ENCODE results near the gene SUPT5H.
"Not testable (repeated sequence)": the region's sequence is repeated elsewhere in the genome, so short reads cannot be mapped to it uniquely, and the experiment has no call there.

SUPT5H gene

DNA sequence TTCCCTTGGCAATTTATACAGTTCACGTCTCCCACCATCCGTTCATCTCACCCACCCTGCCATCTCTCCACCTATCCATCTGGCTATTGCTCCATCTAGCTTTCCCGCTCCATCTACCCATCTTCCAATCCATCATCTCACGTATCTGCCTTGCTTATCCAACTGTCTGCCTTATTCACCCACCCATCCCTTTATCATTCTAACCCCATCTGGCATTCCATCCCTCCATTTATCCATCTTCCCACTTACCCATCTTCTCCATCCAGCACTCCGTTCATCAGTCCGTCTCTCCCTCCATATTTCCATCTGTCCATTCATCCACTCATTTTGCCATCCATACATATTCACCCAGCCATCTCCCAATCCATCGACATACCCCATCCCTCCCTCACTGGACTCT, 19.6 kb upstream of the SUPT5H start:
- DNase-seq (ENCODE audit: low read depth): no peak

DNA sequence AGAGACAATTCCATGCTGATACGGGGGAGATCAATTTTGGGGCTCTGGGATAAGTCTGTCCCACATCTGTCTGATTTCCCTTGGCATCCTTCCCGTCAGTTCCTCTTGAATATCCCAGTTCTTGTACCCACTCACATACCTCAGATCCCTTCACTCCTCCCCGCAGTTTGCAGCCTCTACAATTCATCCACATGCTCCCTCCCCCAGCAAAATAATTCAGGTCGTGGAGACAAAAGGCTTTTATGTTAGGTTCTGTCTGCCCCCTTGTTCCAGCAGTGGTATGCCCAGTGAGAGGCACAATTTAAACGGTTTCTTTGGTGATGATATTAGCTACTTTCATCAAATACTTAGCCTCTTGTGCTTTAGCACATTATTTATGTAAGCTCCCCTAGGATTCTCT, 19.2 kb upstream of the SUPT5H start:
- no peak for DNase-seq (ENCODE audit: low read depth)

- DNase-seq (ENCODE audit: low read depth): no peak
Observed at GRCh38 chr19:39427707-39428106, 17.7 kb upstream of the SUPT5H start.

GRCh38 chr19:39428283-39429112, 16.9 kb upstream of the SUPT5H start:
- peak; percentile 65 for DNase-seq (ENCODE audit: low read depth)

- DNase-seq (ENCODE audit: low read depth): no peak
Observed at GRCh38 chr19:39430675-39431593, 14.4 kb upstream of the SUPT5H start.

GRCh38 chr19:39432677-39433025, 12.7 kb upstream of the SUPT5H start:
- DNase-seq (ENCODE audit: low read depth): no peak

- no peak for DNase-seq (ENCODE audit: low read depth)
Observed at GRCh38 chr19:39433480-39434079, 11.8 kb upstream of the SUPT5H start.

DNA sequence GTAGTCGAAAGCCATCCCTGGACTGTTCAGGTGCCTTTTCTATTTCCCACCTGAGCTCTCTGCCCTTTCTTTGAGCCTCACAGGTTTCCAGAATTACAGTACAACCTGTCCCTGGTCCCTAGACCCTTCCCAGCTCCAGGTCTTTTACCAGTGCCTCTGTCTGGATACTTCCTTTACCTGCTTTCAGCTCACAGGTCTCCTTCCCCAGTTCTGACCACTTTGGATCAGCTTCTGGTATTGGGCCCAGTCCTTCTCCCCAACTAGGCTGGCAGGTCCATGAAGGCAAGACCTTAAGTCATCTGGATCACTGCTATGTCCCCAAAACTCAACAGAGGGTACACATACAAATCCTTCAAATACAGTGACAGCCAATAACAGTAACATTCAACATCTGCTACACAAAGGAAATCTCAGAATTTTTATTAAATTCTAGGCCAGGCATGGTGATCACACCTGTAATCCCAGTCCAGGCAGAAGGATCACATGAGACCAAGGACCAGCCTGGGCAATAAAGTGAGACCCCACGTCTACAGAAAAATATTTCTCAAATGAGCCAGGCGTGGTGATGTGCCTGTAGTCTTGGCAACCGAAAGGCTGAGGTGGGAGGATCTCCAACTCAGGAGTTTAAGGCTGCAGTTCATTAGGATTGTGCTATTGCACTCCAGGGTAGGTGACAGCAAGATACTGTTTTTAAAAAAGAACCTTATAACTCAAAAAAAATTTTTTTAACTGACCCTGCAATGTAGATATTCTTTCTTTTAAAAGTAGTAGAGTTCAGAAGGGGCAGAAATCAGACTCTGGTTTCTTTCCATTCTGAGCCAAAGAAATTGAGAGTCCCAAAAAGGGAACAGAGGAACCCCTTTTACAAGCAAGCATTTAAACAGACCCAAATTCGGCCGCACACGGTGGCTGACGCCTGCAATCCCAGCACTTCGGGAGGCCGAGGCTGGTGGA, 11.0 kb upstream of the SUPT5H start:
- no peak for DNase-seq (ENCODE audit: low read depth)

- DNase-seq (ENCODE audit: low read depth): peak; percentile 95
Observed at GRCh38 chr19:39435499-39436349, 9.7 kb upstream of the SUPT5H start, which contains the start of gene RPS16. Gene RPS16, minus strand, starts transcription at chr19:39435949. Its CDS starts 54 bp downstream, at chr19:39435895.

DNA sequence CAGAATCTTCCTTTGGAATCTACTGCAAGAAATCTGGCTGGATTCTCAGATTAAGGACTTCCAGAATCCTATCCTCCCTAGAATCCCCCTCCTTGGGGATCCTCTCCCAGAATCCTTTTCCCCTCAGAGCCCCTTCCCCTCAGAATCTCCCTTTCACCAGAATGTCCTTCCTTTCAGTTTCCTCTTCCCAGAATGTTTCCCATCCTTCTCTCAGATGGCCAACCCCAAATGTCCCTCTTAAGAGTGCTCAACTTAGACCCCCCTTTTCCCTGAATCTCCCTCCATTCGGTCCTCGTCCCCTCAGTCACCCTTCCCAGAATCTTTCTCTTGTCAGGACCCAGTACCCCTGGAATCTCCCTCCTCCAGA, 9.0 kb upstream of the SUPT5H start:
- DNase-seq (ENCODE audit: low read depth): no peak

DNA sequence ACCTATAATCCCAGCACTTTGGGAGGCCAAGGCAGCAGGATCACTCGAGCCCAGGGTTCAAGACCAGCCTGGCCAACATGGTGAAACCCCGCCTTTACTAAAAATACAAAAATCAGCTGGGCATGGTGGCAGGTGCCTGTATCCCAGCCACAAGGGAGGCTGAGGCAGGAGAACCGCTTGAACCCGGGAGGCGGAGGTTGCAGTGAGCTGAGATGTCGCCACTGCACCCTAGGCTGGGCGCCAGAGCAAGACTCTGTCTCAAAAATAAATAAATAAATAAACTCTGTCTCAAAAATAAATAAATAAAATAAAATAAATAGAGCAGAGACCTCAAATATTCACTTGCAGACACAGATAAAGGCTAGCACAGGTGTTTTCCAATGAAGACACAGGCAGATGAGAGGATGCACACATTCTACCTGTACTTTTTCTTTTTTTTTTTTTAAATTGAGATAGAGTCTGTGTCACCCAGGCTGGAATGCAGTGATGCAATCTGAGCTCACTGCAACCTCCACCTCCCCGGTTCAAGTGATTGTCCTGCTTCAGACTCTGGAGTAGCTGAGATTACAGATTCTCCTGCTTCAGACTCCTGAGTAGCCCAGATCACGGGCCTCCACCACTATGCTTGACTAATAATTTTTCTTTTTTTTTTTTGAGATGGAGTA, 7.0 kb upstream of the SUPT5H start:
- DNase-seq (ENCODE audit: low read depth): no peak

DNA sequence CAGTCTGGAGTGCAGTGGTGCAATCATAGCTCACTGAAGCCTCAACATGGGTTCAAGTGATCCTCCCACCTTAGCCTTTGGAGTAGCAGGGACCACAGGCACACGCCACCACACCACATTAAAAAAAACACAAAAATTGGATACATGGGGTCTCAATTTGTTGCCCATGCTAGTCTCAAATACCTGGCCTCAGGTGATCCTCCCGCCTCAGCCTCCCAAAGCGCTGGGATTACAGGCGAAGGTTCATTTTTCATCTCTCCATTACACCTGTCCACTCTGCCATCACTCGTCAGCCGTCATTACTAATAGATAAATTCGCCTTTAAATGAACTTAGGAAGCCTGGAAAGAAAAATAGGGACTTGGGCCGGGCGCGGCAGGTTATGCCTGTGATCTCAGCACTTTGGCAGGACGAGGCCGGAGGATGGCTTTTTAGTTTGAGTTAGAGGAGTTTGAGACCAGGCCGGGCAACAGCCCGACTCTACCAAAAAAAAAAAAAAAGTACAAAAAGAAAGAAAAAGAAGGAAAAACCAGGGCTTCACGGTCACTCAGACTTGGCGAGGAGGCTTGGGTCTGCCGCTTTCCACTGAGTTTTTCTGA, 685 bp upstream of the SUPT5H start:
- DNase-seq (ENCODE audit: low read depth): no peak

- DNase-seq (ENCODE audit: low read depth): no peak
Observed at GRCh38 chr19:39446365-39447084, 1.1 kb downstream of the SUPT5H start.

GRCh38 chr19:39448271-39448670, 2.9 kb downstream of the SUPT5H start:
- no peak for DNase-seq (ENCODE audit: low read depth)

- DNase-seq (ENCODE audit: low read depth): no peak
Observed at GRCh38 chr19:39449116-39449797, 3.9 kb downstream of the SUPT5H start.

GRCh38 chr19:39451257-39451656, 5.9 kb downstream of the SUPT5H start:
- not testable (repeated sequence) for DNase-seq (ENCODE audit: low read depth)

- DNase-seq (ENCODE audit: low read depth): no peak
Observed at GRCh38 chr19:39463403-39463802, 18.0 kb downstream of the SUPT5H start.
